ENCODE measurements around the gene SPRY2. TPM values are rescaled to one million over a fixed set of nuclear protein-coding genes. Genes with fewer than 3 reads are reported as not detected.

The SPRY2 gene
- total and polyA plus RNA-seq, 4 experiments from 2014 or later: 0.38 to 0.42 TPM; not detected in 2

DNA sequence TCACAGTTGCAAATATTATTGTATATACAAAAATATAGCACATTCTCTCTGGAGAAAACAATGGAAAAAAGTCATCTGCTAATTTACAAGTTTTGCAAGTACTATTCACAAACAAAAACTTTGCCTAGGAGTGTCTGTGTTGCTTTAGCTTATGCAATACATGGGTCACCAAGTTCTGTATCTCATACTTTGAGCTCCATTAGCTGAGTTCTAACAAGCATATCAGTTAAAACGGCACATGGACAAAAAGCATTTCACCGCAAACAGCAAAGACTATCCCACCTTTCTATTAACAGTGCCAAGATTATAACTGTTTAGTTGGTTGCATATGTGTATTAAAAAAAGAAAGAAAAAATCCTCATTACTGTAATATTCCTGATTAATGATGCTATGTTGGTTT, 4.6 kb downstream of the SPRY2 start:
- H3K4me3 Mint-ChIP-seq: no peak overlapping the region
- CTCF ChIA-PET (ENCODE audit: partially characterized antibody): no interaction called here

DNA sequence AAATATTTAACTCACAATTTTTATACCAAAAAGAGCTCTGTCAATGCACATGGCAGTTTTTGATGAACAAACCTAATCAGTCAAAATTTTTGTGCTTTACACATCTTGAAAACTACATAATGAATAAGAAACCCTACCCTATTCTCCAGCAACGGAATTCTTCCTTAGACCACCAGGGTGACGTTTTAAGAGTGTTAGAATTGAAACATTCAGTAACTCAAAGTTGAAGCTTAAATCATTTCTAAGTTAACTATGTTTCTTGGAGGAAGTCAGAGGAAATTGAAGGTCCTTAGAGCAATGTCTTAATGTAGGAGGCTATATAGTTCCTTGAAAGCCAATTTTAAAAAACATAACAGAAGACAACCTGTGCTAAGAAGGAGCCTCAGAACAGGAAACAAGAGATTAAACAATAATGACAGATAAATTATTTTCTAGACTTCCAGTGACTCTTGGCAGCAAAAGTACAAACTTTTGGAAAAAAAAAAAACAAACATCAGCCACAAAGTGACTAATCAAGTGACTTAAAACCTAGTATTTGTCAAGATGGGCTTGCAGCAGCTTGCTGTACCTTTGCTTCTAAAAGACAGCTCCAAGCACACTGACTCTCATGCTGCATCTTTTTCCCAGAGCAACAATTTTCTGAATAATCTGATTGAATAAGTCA, 6.2 kb downstream of the SPRY2 start:
- no peaks in the 10 kb centered on the region for H3K9me3 ChIP-seq (ENCODE audit: control insufficient read depth in 1 of 2, low read length in 2 of 2)
- H3K36me3 Mint-ChIP-seq: no peaks in the 10 kb centered on the region
- H3K4me3 ChIP-seq (ENCODE audit: low read length in 2 of 2): no peak overlapping the region
- H3K4me1 Mint-ChIP-seq: no peaks in the 10 kb centered on the region
- H3K27me3 ChIP-seq (ENCODE audit: insufficient read depth, low read length): peaks cover 16% of the 10 kb centered on the region
- DNase-seq: no peak
- H3K27ac Mint-ChIP-seq: no peak overlapping the region
- intact Hi-C loops (cut with micrococcal nuclease): no loop called here
- peaks cover 7 to 14% of the 10 kb centered on the region in 2 donors for H3K27me3 Mint-ChIP-seq
- peaks cover 0 to 5% (median 0%) of the 10 kb centered on the region in 8 donors for H3K9me3 Mint-ChIP-seq
- POLR2A ChIA-PET (ENCODE audit: partially characterized antibody): no interaction called here
- no peaks in the 10 kb centered on the region for H3K36me3 ChIP-seq (ENCODE audit: insufficient read depth, low read length)
- CTCF ChIA-PET (ENCODE audit: partially characterized antibody): interaction anchor here (0.7 kb wide), 1 partner anchor 28 kb away, joined by 3 read pairs; no protein-coding TSS in a partner anchor
- no peak overlapping the region for H3K4me3 Mint-ChIP-seq
- H3K4me1 ChIP-seq (ENCODE audit: insufficient read depth, low read length): peaks cover 15% of the 10 kb centered on the region
- no peak overlapping the region for H3K27ac ChIP-seq (ENCODE audit: low read depth, low read length)

More for the DNA sequence above, 4.6 kb downstream of the SPRY2 start:
- Histone ChIP-seq H3K27me3 (ENCODE audit: insufficient read depth, low read length) (peaks cover 24% of the 10 kb centered on the region), H3K36me3 (ENCODE audit: insufficient read depth, low read length) (no peaks in the 10 kb centered on the region), H3K9me3 (ENCODE audit: control insufficient read depth in 1 of 2, low read length in 2 of 2) (no peaks in the 10 kb centered on the region), H3K4me1 (ENCODE audit: insufficient read depth, low read length) (peaks cover 24% of the 10 kb centered on the region), H3K27ac (ENCODE audit: low read depth, low read length) (no peak overlapping the region), H3K4me3 (ENCODE audit: low read length in 2 of 2) (no peak overlapping the region)
- Mint-ChIP-seq H3K4me1 (peaks cover 0 to 6% (median 4%) of the 10 kb centered on the region in 4 donors), H3K27me3 (peaks cover 9 to 17% of the 10 kb centered on the region in 2 donors), H3K36me3 (no peaks in the 10 kb centered on the region), H3K27ac (no peak overlapping the region), H3K9me3 (peaks cover 0 to 5% (median 0%) of the 10 kb centered on the region in 8 donors)
- DNase-seq: no peak
- intact Hi-C loops (cut with micrococcal nuclease): no loop called here
- POLR2A ChIA-PET (ENCODE audit: partially characterized antibody): no interaction called here

DNA sequence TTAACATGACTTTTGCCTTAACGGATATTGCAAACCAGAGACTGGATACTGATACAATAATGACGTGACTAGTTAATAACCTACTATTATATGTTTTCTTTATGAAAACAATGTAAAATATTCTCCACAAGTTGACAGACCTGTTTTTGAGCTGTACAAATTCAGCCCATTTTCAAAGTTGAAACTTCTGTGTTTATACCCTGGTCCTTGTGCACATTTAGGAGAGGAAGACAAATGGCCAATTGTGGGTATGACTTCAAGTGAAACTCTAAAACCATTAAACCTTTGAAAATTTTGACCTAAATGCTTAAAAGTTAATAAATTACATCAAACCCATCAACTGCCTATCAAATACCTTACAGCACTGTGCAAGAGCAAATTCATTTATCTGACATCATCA, 8.9 kb downstream of the SPRY2 start:
- CTCF ChIA-PET (ENCODE audit: partially characterized antibody): interaction anchor here (2.4 kb wide), 1 partner anchor 11 kb away, joined by 5 read pairs; no protein-coding TSS in a partner anchor

DNA sequence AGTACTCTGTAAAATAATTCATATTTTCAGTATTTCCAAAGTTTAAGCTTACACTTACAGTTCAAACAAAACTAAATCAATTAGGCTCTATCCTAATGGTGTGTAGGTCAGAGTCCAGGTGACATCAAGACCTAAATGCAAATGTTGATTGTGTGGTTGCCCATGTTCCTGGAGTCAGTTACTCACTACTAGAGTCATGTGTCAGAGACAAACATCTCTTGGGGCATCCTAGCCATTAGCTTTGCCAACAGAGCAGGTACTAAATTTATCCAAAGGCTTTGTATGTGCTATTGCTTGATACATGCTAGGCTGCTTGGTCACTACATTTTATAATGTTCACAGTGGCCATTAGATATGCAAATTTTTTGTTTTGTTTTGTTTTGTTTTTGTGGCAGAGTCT, 11.7 kb downstream of the SPRY2 start:
- H3K27me3 Mint-ChIP-seq: peaks cover 5% of the 10 kb centered on the region in 2 donors
- ChIA-PET POLR2A (ENCODE audit: partially characterized antibody) (no interaction called here), CTCF (ENCODE audit: partially characterized antibody) (interaction anchor here (2.1 kb wide), 1 partner anchor 13 kb away, joined by 10 read pairs; no protein-coding TSS in a partner anchor)
- no peak overlapping the region for H3K4me3 Mint-ChIP-seq
- no peaks in the 10 kb centered on the region for H3K4me1 Mint-ChIP-seq
- H3K36me3 Mint-ChIP-seq: no peaks in the 10 kb centered on the region
- DNase-seq: no peak
- no peak overlapping the region for H3K27ac Mint-ChIP-seq
- no peaks in the 10 kb centered on the region for H3K4me1 ChIP-seq (ENCODE audit: insufficient read depth, low read length)
- no peak overlapping the region for H3K27ac ChIP-seq (ENCODE audit: low read depth, low read length)
- intact Hi-C loops (cut with micrococcal nuclease): no loop called here
- H3K9me3 ChIP-seq (ENCODE audit: control insufficient read depth in 1 of 2, low read length in 2 of 2): no peaks in the 10 kb centered on the region
- H3K36me3 ChIP-seq (ENCODE audit: insufficient read depth, low read length): no peaks in the 10 kb centered on the region
- peaks cover 0 to 10% (median 2%) of the 10 kb centered on the region in 8 donors for H3K9me3 Mint-ChIP-seq
- H3K27me3 ChIP-seq (ENCODE audit: insufficient read depth, low read length): no peaks in the 10 kb centered on the region
- H3K4me3 ChIP-seq (ENCODE audit: low read length in 2 of 2): no peak overlapping the region

More for the DNA sequence above, 8.9 kb downstream of the SPRY2 start:
- H3K9me3 ChIP-seq (ENCODE audit: control insufficient read depth in 1 of 2, low read length in 2 of 2): no peaks in the 10 kb centered on the region
- Mint-ChIP-seq H3K27me3 (peaks cover 7 to 16% of the 10 kb centered on the region in 2 donors), H3K4me3 (no peak overlapping the region), H3K9me3 (peaks cover 0 to 5% (median 0%) of the 10 kb centered on the region in 8 donors), H3K4me1 (no peaks in the 10 kb centered on the region), H3K36me3 (no peaks in the 10 kb centered on the region), H3K27ac (no peak overlapping the region)
- DNase-seq: no peak
- no peaks in the 10 kb centered on the region for H3K27me3 ChIP-seq (ENCODE audit: insufficient read depth, low read length)
- POLR2A ChIA-PET (ENCODE audit: partially characterized antibody): no interaction called here
- H3K4me3 ChIP-seq (ENCODE audit: low read length in 2 of 2): no peak overlapping the region
- no peaks in the 10 kb centered on the region for H3K4me1 ChIP-seq (ENCODE audit: insufficient read depth, low read length)
- no peak overlapping the region for H3K27ac ChIP-seq (ENCODE audit: low read depth, low read length)
- intact Hi-C loops (cut with micrococcal nuclease): no loop called here
- no peaks in the 10 kb centered on the region for H3K36me3 ChIP-seq (ENCODE audit: insufficient read depth, low read length)

DNA sequence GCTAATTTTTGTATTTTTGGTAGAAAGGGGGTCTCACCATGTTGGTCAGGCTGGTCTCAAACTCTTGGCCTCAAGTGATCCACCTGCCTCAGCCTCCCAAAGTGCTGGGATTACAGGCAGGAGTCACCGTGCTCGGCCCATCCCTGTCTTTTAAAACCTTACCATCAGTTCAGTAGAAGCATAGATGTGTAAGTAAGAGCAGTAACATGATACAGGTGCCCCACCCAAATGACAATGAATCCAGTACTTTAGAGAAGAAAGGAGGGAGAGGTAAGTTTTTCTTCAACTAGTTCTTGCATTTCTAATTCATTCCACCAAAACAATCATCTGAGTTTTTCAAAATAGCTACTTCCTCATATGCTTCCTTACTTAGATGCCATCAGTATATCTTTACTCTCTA, 21.9 kb downstream of the SPRY2 start:
- Histone ChIP-seq H3K27me3 (ENCODE audit: insufficient read depth, low read length) (no peaks in the 10 kb centered on the region), H3K9me3 (ENCODE audit: control insufficient read depth in 1 of 2, low read length in 2 of 2) (no peaks in the 10 kb centered on the region), H3K36me3 (ENCODE audit: insufficient read depth, low read length) (no peaks in the 10 kb centered on the region), H3K27ac (ENCODE audit: low read depth, low read length) (no peak overlapping the region), H3K4me1 (ENCODE audit: insufficient read depth, low read length) (no peaks in the 10 kb centered on the region), H3K4me3 (ENCODE audit: low read length in 2 of 2) (no peak overlapping the region)
- ChIA-PET CTCF (ENCODE audit: partially characterized antibody) (no interaction called here), POLR2A (ENCODE audit: partially characterized antibody) (no interaction called here)
- H3K27me3 Mint-ChIP-seq: no peaks in the 10 kb centered on the region
- intact Hi-C loops (cut with micrococcal nuclease): no loop called here
- H3K9me3 Mint-ChIP-seq: peaks cover 0 to 3% (median under 1%) of the 10 kb centered on the region in 8 donors
- DNase-seq: no peak
- H3K4me3 Mint-ChIP-seq: no peak overlapping the region
- no peak overlapping the region for H3K27ac Mint-ChIP-seq
- no peaks in the 10 kb centered on the region for H3K36me3 Mint-ChIP-seq
- no peaks in the 10 kb centered on the region for H3K4me1 Mint-ChIP-seq

DNA sequence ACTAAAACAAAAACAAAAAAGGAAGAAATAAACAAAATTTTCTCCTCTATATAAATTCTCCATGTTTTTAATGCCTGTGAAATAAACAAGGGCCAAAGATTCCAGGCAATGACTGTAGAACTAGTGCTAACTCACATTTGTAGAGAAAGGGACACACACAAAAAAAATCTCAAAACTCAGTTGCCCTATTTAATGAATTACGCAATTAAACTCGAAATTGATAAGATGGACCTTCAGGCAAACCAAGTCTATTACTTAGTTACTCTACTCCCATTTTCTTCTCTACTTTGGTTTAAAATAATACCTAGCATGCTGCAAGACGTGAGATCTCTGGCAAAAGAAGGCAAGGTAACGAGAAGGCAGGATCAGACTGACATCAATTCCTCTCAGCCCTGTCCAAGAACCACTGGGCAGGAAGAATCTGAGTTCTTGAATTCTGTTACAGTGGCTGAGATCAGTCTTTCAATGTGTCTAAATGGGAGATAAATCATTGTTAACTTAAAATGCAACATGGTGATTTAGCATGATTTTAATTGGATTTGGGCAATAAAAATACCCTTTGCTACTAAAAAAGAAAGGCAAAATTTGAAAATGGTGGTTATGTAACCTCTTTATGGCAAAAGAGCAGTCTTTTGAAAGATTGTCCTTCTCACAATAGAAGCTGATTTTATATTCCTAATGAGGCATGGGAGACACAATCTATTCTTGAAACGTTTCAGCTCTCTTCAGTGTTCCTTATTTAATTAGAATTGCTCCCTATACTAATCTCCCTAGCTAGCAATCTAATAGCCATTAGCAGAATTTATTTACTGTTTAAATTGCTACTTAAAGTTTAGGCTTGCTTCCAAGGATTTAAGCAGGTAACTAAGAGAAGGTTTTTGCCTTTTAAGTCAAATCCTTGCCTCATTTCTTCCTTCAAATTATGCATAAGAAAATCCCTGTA, 25.9 kb downstream of the SPRY2 start:
- no peak for DNase-seq
- H3K4me1 Mint-ChIP-seq: no peaks in the 10 kb centered on the region
- CTCF ChIA-PET (ENCODE audit: partially characterized antibody): no interaction called here

DNA sequence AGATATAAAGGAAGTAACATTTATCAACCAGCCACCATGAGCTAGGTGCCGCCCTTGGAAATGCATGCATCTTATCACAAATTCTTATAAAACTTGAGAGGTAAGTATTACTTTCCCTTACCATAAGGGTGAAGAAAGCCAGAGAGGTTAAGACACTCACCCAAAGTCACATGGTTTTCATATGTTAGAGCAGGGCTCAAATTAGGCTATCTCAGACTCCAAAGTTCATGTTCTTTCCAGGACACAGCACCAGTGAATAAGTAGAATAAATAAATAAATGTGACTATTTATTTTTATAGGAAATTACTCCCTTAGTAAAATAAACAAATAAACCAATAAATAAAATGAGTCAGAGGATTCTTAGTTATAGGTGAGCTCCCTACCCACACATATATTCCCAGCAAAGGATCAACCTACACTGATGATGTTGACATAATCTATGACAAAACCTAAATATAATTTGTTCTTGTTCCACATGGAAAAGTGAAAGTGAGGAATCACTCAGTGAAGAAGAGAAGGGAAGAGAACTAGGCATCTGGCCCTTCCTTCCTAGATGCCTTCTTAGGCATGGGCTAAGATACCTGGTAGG, 27.2 kb downstream of the SPRY2 start:
- Mint-ChIP-seq H3K27me3 (no peaks in the 10 kb centered on the region), H3K27ac (no peak overlapping the region), H3K4me1 (no peaks in the 10 kb centered on the region), H3K4me3 (peak overlapping the region in 1 of 8 donors; percentile 4), H3K9me3 (peaks cover 0 to 2% (median 0%) of the 10 kb centered on the region in 8 donors), H3K36me3 (no peaks in the 10 kb centered on the region)
- no peak overlapping the region for H3K4me3 ChIP-seq (ENCODE audit: low read length in 2 of 2)
- H3K27ac ChIP-seq (ENCODE audit: low read depth, low read length): no peak overlapping the region
- intact Hi-C loops (cut with micrococcal nuclease): no loop called here
- H3K27me3 ChIP-seq (ENCODE audit: insufficient read depth, low read length): no peaks in the 10 kb centered on the region
- no peaks in the 10 kb centered on the region for H3K4me1 ChIP-seq (ENCODE audit: insufficient read depth, low read length)
- ChIA-PET POLR2A (ENCODE audit: partially characterized antibody) (no interaction called here), CTCF (ENCODE audit: partially characterized antibody) (interaction anchor here (2.2 kb wide), 1 partner anchor 30 kb away, joined by 6 read pairs; no protein-coding TSS in a partner anchor)
- H3K9me3 ChIP-seq (ENCODE audit: control insufficient read depth in 1 of 2, low read length in 2 of 2): no peaks in the 10 kb centered on the region
- no peak for DNase-seq
- H3K36me3 ChIP-seq (ENCODE audit: insufficient read depth, low read length): no peaks in the 10 kb centered on the region

More for the DNA sequence above, 25.9 kb downstream of the SPRY2 start:
- intact Hi-C loops (cut with micrococcal nuclease): no loop called here
- Histone ChIP-seq H3K27ac (ENCODE audit: low read depth, low read length) (no peak overlapping the region), H3K36me3 (ENCODE audit: insufficient read depth, low read length) (no peaks in the 10 kb centered on the region), H3K4me1 (ENCODE audit: insufficient read depth, low read length) (no peaks in the 10 kb centered on the region), H3K9me3 (ENCODE audit: control insufficient read depth in 1 of 2, low read length in 2 of 2) (no peaks in the 10 kb centered on the region), H3K27me3 (ENCODE audit: insufficient read depth, low read length) (no peaks in the 10 kb centered on the region), H3K4me3 (ENCODE audit: low read length in 2 of 2) (no peak overlapping the region)
- Mint-ChIP-seq H3K27me3 (no peaks in the 10 kb centered on the region), H3K9me3 (peaks cover 0 to 3% (median 0%) of the 10 kb centered on the region in 8 donors), H3K36me3 (no peaks in the 10 kb centered on the region), H3K4me3 (no peak overlapping the region), H3K27ac (no peak overlapping the region)
- POLR2A ChIA-PET (ENCODE audit: partially characterized antibody): no interaction called here
